Lung (tissue), 12 donors: ENCODE results near the gene ANO2. TPM values are rescaled to one million over a fixed set of nuclear protein-coding genes. Genes with fewer than 3 reads are reported as not detected.

ENCODE experiments used
- ATAC-seq: fragments of 200-7000 bp; cut with Tn5 transposase; one replicate; pipeline ENCODE4 v1.9.1; 2020; ENCODE audit warnings: moderate number of reproducible peaks; ENCODE audit not compliant: insufficient read depth, low FRiP score
- DNase-seq, 3 donors: peaks; one replicate each; pipeline ENCODE4 v3.0.0-alpha.2; 2013 to 2017
- H3K27ac ChIP-seq, 2 donors: one replicate each; pipeline ENCODE4 v1.5.1; 2013; ENCODE audit warnings: mild to moderate bottlenecking in 2 of 2, moderate library complexity in 2 of 2, control low read depth in 1 of 2, inconsistent platforms in 1 of 2, low read depth in 1 of 2, low read length in 1 of 2
- H3K27me3 ChIP-seq, 3 donors: one replicate each; pipeline ENCODE4 v1.5.1; 2013; ENCODE audit warnings: low read length in 2 of 3; ENCODE audit not compliant: control insufficient read depth in 3 of 3, insufficient read depth in 3 of 3
- H3K36me3 ChIP-seq, 4 donors: one replicate each; pipeline ENCODE4 v1.5.1; 2013; ENCODE audit warnings: low read length in 4 of 4, mild to moderate bottlenecking in 1 of 4, moderate library complexity in 1 of 4; ENCODE audit not compliant: control insufficient read depth in 4 of 4, insufficient read depth in 4 of 4
- H3K4me1 ChIP-seq, 5 donors: one replicate each; pipeline ENCODE4 v1.5.1; 2013; ENCODE audit warnings: low read length in 5 of 5, mild to moderate bottlenecking in 2 of 5, moderate library complexity in 1 of 5; ENCODE audit not compliant: control insufficient read depth in 5 of 5, insufficient read depth in 5 of 5
- H3K4me3 ChIP-seq: one replicate; pipeline ENCODE4 v1.5.1; 2013; ENCODE audit warnings: mild to moderate bottlenecking, control low read depth, moderate library complexity
- H3K9ac ChIP-seq, 2 donors: one replicate each; pipeline ENCODE4 v1.5.1; 2013; ENCODE audit warnings: low read length in 2 of 2, control low read depth in 1 of 2; ENCODE audit not compliant: insufficient read depth in 1 of 2
- H3K9me3 ChIP-seq, 4 donors: one replicate each; pipeline ENCODE4 v1.5.1; 2013; ENCODE audit warnings: low read length in 3 of 4, mild to moderate bottlenecking in 1 of 4, moderate library complexity in 1 of 4; ENCODE audit not compliant: control insufficient read depth in 4 of 4, insufficient read depth in 3 of 4
- WGBS, 2 donors: extraction: QIAGEN DNeasy Blood & Tissue Kit; methylation state at CpG; one replicate each; pipeline ENCODE4 v1.1.7; 2013; 5-methylcytosine and 5-hydroxymethylcytosine counted together
- polyA plus RNA-seq, 2 donors: library from polyadenylated mRNA; stranded (reverse); fragments of 200-250 nt; gene quantifications; one replicate each; pipeline ENCODE4 v1.2.1, GENCODE V29; 2013
- total RNA-seq, 2 donors: library from RNA; depleted of rRNA in 1 of 2; stranded (reverse); fragments of >200 nt in 1 of 2; gene quantifications; one replicate each; pipeline ENCODE4 v1.2.1, GENCODE V29; 2014 to 2021
- TF ChIP-seq, protein P1 (sequence below): IDR thresholded peaks from 2 replicates; pipeline ENCODE4 v1.5.1; 2012; ENCODE audit warnings: mild to moderate bottlenecking; ENCODE audit errors: control extremely low read depth, extremely low read depth
- donor health status: control.
- donor health status: control.
- donor health status: Bipolar disorder and iron deficiency.
- donor health status: healthy.
- donor health status: DM: yes; HTN: yes; CAD: no.

The ANO2 gene
- total and polyA plus RNA-seq, 4 donors, result 5.9 to 11.3 (median 7.4) TPM

DNA sequence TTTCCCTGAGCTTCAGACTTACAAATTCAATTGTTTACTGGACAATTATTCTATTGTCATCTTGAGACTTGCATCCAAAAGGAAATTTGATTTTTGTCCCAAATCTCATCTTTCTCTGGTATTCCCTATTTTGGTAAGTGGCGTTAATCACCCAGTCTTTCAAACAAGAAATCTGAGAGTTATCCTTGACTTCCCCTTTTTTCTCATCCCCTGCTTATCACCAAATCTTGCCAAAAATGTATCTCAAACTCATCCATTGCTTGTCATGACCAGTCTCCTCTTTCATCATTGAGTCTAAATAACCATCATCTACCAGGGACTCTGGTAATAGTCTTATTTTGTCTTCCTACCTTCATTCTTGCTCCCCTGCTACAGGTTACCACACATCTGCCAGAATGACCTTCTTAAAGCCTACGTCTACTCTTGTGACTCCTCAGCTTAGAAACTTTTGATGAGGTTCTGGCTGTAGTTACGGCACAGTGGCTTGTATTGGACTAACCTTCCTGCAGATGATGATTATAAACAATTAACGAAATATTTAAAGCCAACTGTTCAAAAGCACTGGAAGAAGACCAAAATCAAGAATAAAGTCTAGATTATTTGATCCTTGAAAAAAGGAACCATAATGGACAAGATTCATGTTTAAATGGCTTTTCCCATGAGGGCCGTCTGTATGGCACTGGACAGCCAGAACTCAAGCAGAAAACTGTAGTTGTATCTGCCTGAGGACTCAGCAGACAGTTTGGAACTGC, 9.0 kb upstream of the ANO2 start:
- ATAC-seq (no peak), DNase-seq (no peak)
- peaks cover 0 to 3% (median under 1%) of the 10 kb centered on the region in 4 donors for H3K9me3 ChIP-seq
- H3K4me1 ChIP-seq, result no peaks in the 10 kb centered on the region
- TF ChIP-seq, protein P1, sequence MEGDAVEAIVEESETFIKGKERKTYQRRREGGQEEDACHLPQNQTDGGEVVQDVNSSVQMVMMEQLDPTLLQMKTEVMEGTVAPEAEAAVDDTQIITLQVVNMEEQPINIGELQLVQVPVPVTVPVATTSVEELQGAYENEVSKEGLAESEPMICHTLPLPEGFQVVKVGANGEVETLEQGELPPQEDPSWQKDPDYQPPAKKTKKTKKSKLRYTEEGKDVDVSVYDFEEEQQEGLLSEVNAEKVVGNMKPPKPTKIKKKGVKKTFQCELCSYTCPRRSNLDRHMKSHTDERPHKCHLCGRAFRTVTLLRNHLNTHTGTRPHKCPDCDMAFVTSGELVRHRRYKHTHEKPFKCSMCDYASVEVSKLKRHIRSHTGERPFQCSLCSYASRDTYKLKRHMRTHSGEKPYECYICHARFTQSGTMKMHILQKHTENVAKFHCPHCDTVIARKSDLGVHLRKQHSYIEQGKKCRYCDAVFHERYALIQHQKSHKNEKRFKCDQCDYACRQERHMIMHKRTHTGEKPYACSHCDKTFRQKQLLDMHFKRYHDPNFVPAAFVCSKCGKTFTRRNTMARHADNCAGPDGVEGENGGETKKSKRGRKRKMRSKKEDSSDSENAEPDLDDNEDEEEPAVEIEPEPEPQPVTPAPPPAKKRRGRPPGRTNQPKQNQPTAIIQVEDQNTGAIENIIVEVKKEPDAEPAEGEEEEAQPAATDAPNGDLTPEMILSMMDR, result no peak
- no peak overlapping the region for H3K9ac ChIP-seq
- peaks cover 0 to 2% (median 0%) of the 10 kb centered on the region in 3 donors for H3K27me3 ChIP-seq
- peaks cover 0 to 2% (median 1%) of the 10 kb centered on the region in 4 donors for H3K36me3 ChIP-seq
- H3K4me3 ChIP-seq, result no peak overlapping the region
- 78 to 83% methylated on average over 5 of the region's 5 CpGs for WGBS, 2 donors
- no peak overlapping the region for H3K27ac ChIP-seq

DNA sequence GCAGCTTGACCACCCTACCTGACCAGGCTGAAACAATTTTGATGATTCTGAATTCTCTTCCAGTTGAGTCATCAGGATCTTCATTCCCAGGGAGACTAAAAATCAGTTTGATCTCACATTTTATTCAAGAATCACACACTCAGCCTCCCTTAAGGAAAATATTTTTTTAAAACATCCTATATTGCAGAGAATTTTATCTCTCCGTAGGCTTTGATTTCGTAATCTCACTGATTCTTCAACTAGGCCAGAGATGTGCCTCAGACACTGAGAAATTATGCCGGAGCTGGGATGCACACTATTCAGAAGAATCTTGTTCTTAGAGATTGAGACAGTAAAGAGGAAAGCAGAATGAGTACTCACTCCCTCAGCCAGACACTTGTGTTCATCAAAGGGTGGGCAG, 7.0 kb upstream of the ANO2 start:
- Histone ChIP-seq H3K27ac (no peak overlapping the region), H3K9me3 (peaks cover 0 to 4% (median 1%) of the 10 kb centered on the region in 4 donors), H3K4me1 (no peaks in the 10 kb centered on the region), H3K36me3 (peaks cover 0 to 2% (median 1%) of the 10 kb centered on the region in 4 donors), H3K4me3 (no peak overlapping the region), H3K27me3 (peaks cover 0 to 13% (median 9%) of the 10 kb centered on the region in 3 donors), H3K9ac (no peak overlapping the region)
- 80 to 88% methylated on average over 3 of the region's 3 CpGs for WGBS, 2 donors
- no peak for ATAC-seq
- TF ChIP-seq, protein P1, result no peak
- no peak for DNase-seq

DNA sequence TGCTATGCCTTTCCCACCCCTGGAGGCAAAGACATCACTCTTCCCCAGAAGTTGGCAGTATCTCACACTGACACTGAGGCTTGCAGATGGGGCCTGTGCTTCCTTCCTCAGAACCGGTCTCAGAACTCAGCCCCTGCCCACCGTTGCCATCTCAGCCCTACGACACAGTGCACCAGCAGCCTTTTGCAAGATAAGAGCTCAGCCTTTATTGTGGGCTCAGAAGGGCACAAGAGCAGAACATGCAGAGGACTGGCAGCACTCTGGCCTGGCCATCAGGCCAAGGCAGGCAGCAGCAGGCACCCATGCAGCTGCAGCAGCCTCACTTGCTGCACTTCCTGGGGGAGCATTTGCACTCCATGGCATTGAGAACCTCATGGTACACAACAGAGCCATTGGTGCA, 3.6 kb upstream of the ANO2 start:
- 46 to 55% methylated on average over 3 of the region's 3 CpGs for WGBS, 2 donors
- TF ChIP-seq, protein P1, result no peak
- peaks cover 0 to 42% (median 35%) of the 10 kb centered on the region in 3 donors for H3K27me3 ChIP-seq

More for the DNA sequence above, 3.6 kb upstream of the ANO2 start:
- H3K27ac ChIP-seq, result no peak overlapping the region
- peaks cover 0 to 6% (median 3%) of the 10 kb centered on the region in 5 donors for H3K4me1 ChIP-seq
- H3K9me3 ChIP-seq, result peaks cover 0 to 4% (median 0%) of the 10 kb centered on the region in 4 donors
- H3K4me3 ChIP-seq, result no peak overlapping the region
- H3K9ac ChIP-seq, result no peak overlapping the region
- no peak for DNase-seq
- H3K36me3 ChIP-seq, result peaks cover 0 to 3% (median 1%) of the 10 kb centered on the region in 4 donors
- no peak for ATAC-seq
